HG02678 (cell line): Measurements from ENCODE around the gene YY1AP1.
"Not testable (repeated sequence)": the region's sequence is repeated elsewhere in the genome, so short reads cannot be mapped to it uniquely, and the experiment has no call there.

Experiments
- ATAC-seq: cut with Tn5 transposase; IDR thresholded peaks from one replicate; pipeline ENCODE4 v1.9.1; 2021; ENCODE audit warnings: mild to moderate bottlenecking, moderate library complexity; ENCODE audit not compliant: unreplicated experiment

Gene YY1AP1

GRCh38 chr1:155696524-155696923 is 8.0 kb upstream of the YY1AP1 start:
- no peak for ATAC-seq

- no peak for ATAC-seq
Observed at GRCh38 chr1:155695608-155696007, 7.0 kb upstream of the YY1AP1 start.

GRCh38 chr1:155695072-155695471 is 6.5 kb upstream of the YY1AP1 start:
- no peak for ATAC-seq

GRCh38 chr1:155694167-155694566 is 5.6 kb upstream of the YY1AP1 start:
- no peak for ATAC-seq

GRCh38 chr1:155691992-155692528 is 3.5 kb upstream of the YY1AP1 start:
- no peak for ATAC-seq

- not testable (repeated sequence) for ATAC-seq
Observed at GRCh38 chr1:155689081-155689607, 570 bp upstream of the YY1AP1 start, which contains the start of gene DAP3. Gene DAP3, plus strand, starts transcription at chr1:155689091. Its CDS starts 20,689 bp downstream, at chr1:155709780.

- ATAC-seq = peak; percentile 30
Observed at GRCh38 chr1:155687705-155688323, 760 bp downstream of the YY1AP1 start.

- ATAC-seq = no peak
Observed at GRCh38 chr1:155681776-155682175, 6.8 kb downstream of the YY1AP1 start.

- no peak for ATAC-seq
Observed at GRCh38 chr1:155680531-155680930, 8.0 kb downstream of the YY1AP1 start.

- ATAC-seq = not testable (repeated sequence)
Observed at GRCh38 chr1:155678992-155679391, 9.6 kb downstream of the YY1AP1 start.

- no peak for ATAC-seq
Observed at GRCh38 chr1:155678027-155678426, 10.5 kb downstream of the YY1AP1 start.

- no peak for ATAC-seq
Observed at GRCh38 chr1:155673003-155673402, 15.6 kb downstream of the YY1AP1 start.

GRCh38 chr1:155671750-155672149 is 16.8 kb downstream of the YY1AP1 start:
- no peak for ATAC-seq

GRCh38 chr1:155669233-155670162 is 19.1 kb downstream of the YY1AP1 start:
- ATAC-seq = no peak

GRCh38 chr1:155661239-155661638 is 27.3 kb downstream of the YY1AP1 start:
- not testable (repeated sequence) for ATAC-seq

GRCh38 chr1:155657463-155657862 is 31.1 kb downstream of the YY1AP1 start:
- no peak for ATAC-seq

- ATAC-seq = no peak
Observed at GRCh38 chr1:155652951-155653350, 35.6 kb downstream of the YY1AP1 start.

GRCh38 chr1:155651861-155652661 is 36.5 kb downstream of the YY1AP1 start:
- no peak for ATAC-seq

- ATAC-seq = no peak
Observed at GRCh38 chr1:155650231-155650757, 38.3 kb downstream of the YY1AP1 start.

- ATAC-seq = no peak
Observed at GRCh38 chr1:155649676-155650075, 38.9 kb downstream of the YY1AP1 start.
